Loucy (cell line): ENCODE results near the gene RNLS.

Source experiments
- H2AFZ ChIP-seq: fragments of 200-600 bp; sonication (generic); 2 replicates; pipeline ENCODE4 v1.6.0; 2016; ENCODE audit warnings: antibody characterized with exemption, mild to moderate bottlenecking, low read length, moderate library complexity
- H3F3A ChIP-seq: fragments of 200-600 bp; 2 replicates; pipeline ENCODE4 v1.6.0; 2016; ENCODE audit warnings: antibody characterized with exemption, low read depth, mild to moderate bottlenecking
- H3K27me3 ChIP-seq: fragments of 200-600 bp; sonication (generic); 2 replicates; pipeline ENCODE4 v1.6.1; 2014; ENCODE audit warnings: low read length, mild to moderate bottlenecking; ENCODE audit not compliant: insufficient read depth, poor library complexity, severe bottlenecking
- H3K36me3 ChIP-seq: fragments of 200-600 bp; sonication (generic); 2 replicates; pipeline ENCODE4 v1.6.1; 2016; ENCODE audit warnings: low read length; ENCODE audit not compliant: insufficient read depth
- H3K4me1 ChIP-seq: fragments of 200-600 bp; sonication (generic); 2 replicates; pipeline ENCODE4 v1.5.1; 2014; ENCODE audit warnings: low read length, mild to moderate bottlenecking; ENCODE audit not compliant: insufficient read depth, poor library complexity, severe bottlenecking
- H3K4me2 ChIP-seq: fragments of 200-600 bp; sonication (generic); 2 replicates; pipeline ENCODE4 v1.6.0; 2014; ENCODE audit warnings: antibody characterized with exemption, low read length, low read depth, mild to moderate bottlenecking; ENCODE audit not compliant: poor library complexity, severe bottlenecking
- H3K4me3 ChIP-seq: fragments of 200-600 bp; sonication (generic); 2 replicates; pipeline ENCODE4 v1.5.1; 2014; ENCODE audit warnings: low read length, mild to moderate bottlenecking, mixed read lengths; ENCODE audit not compliant: poor library complexity, severe bottlenecking
- H3K79me2 ChIP-seq: fragments of 200-600 bp; sonication (generic); 2 replicates; pipeline ENCODE4 v1.6.1; 2014; ENCODE audit warnings: low read length; ENCODE audit not compliant: insufficient read depth
- H3K9ac ChIP-seq: fragments of 200-600 bp; sonication (generic); 2 replicates; pipeline ENCODE4 v1.6.0; 2014; ENCODE audit warnings: mild to moderate bottlenecking, low read depth, low read length, moderate library complexity; ENCODE audit not compliant: poor library complexity, severe bottlenecking
- H3K9me2 ChIP-seq: fragments of 200-600 bp; sonication (generic); replicated peaks from 2 replicates; pipeline ENCODE4 v1.6.1; 2016; ENCODE audit warnings: low read depth, low read length, mixed read lengths
- H3K9me3 ChIP-seq: fragments of 200-600 bp; sonication (generic); 2 replicates; pipeline ENCODE4 v1.6.1; 2014; ENCODE audit warnings: mild to moderate bottlenecking, antibody characterized with exemption, low read length, low read depth; ENCODE audit not compliant: insufficient read depth
- H4K20me1 ChIP-seq: fragments of 200-600 bp; sonication (generic); 2 replicates; pipeline ENCODE4 v1.6.0; 2014; ENCODE audit warnings: antibody characterized with exemption, low read length, mild to moderate bottlenecking; ENCODE audit not compliant: insufficient read depth, poor library complexity, severe bottlenecking
- CTCF ChIP-seq: fragments of 200-600 bp; sonication (generic); conservative IDR thresholded peaks from 2 replicates; pipeline ENCODE4 v1.5.1; 2014; ENCODE audit warnings: mild to moderate bottlenecking, antibody characterized with exemption, low read length
- EZH2phosphoT487 ChIP-seq: fragments of 200-600 bp; IDR thresholded peaks from 2 replicates; pipeline ENCODE4 v1.6.1; 2018; ENCODE audit warnings: antibody characterized with exemption, mild to moderate bottlenecking, moderate library complexity, borderline replicate concordance

RNLS gene

GRCh38 chr10:88582411-88582805 lies 710 bp downstream of the RNLS start:
- Histone ChIP-seq H3K9ac (peak overlapping the region; percentile 74), H2AFZ (peak overlapping the region; percentile 93), H3K4me1 (no peaks in the 10 kb centered on the region), H3F3A (no peaks in the 10 kb centered on the region), H3K36me3 (no peaks in the 10 kb centered on the region), H4K20me1 (no peaks in the 10 kb centered on the region), H3K4me2 (peak overlapping the region; percentile 68), H3K27me3 (no peaks in the 10 kb centered on the region), H3K4me3 (peak overlapping the region; percentile 79), H3K9me2 (no peaks in the 10 kb centered on the region), H3K79me2 (no peaks in the 10 kb centered on the region), H3K9me3 (no peaks in the 10 kb centered on the region)
- TF ChIP-seq EZH2phosphoT487 (no peak), CTCF (no peak)

GRCh38 chr10:88565072-88565471 lies 18.0 kb downstream of the RNLS start:
- no peak overlapping the region for H3K4me3 ChIP-seq
- no peak overlapping the region for H3K9ac ChIP-seq
- no peaks in the 10 kb centered on the region for H3K9me3 ChIP-seq
- H3K4me1 ChIP-seq: no peaks in the 10 kb centered on the region
- TF ChIP-seq CTCF (peak; percentile 74), EZH2phosphoT487 (no peak)
- no peaks in the 10 kb centered on the region for H4K20me1 ChIP-seq
- H3F3A ChIP-seq: no peaks in the 10 kb centered on the region
- H3K9me2 ChIP-seq: no peaks in the 10 kb centered on the region
- no peaks in the 10 kb centered on the region for H3K36me3 ChIP-seq
- no peak overlapping the region for H2AFZ ChIP-seq
- H3K27me3 ChIP-seq: no peaks in the 10 kb centered on the region
- H3K4me2 ChIP-seq: peak overlapping the region; percentile 13
- H3K79me2 ChIP-seq: no peaks in the 10 kb centered on the region

- TF ChIP-seq EZH2phosphoT487 (no peak), CTCF (no peak)
- no peak overlapping the region for H2AFZ ChIP-seq
- no peaks in the 10 kb centered on the region for H3K27me3 ChIP-seq
- no peaks in the 10 kb centered on the region for H3K9me3 ChIP-seq
- H4K20me1 ChIP-seq: no peaks in the 10 kb centered on the region
- no peak overlapping the region for H3K9ac ChIP-seq
- no peaks in the 10 kb centered on the region for H3F3A ChIP-seq
- no peak overlapping the region for H3K4me3 ChIP-seq
- no peaks in the 10 kb centered on the region for H3K9me2 ChIP-seq
- H3K4me2 ChIP-seq: no peak overlapping the region
- H3K4me1 ChIP-seq: peaks cover 3% of the 10 kb centered on the region
- H3K79me2 ChIP-seq: no peaks in the 10 kb centered on the region
- H3K36me3 ChIP-seq: no peaks in the 10 kb centered on the region
These were observed 21.0 kb downstream of the RNLS start for GRCh38 chr10:88562152-88562551.
